Right lung (tissue), 5 donors: ENCODE measurements around the gene TTC7B. TPM values are rescaled to one million over a fixed set of nuclear protein-coding genes. Genes with fewer than 3 reads are reported as not detected.

Source experiments
- DNase-seq, 2 donors: peaks; one replicate each; pipeline ENCODE4 v3.0.0-alpha.2; 2013
- polyA plus RNA-seq, 5 donors: library from polyadenylated mRNA; unstranded; fragments of 120-200 nt; gene quantifications; one replicate each; pipeline versions ENCODE4 v1.2.1 to v1.2.3, GENCODE V29; 2013; ENCODE audit warnings: inconsistent platforms in 1 of 5, low replicate concordance in 1 of 5; ENCODE audit not compliant: insufficient read length in 5 of 5, insufficient read depth in 1 of 5

Gene TTC7B
- polyA plus RNA-seq, 5 donors = 32.7 to 45.8 (median 41.7) TPM

- DNase-seq = no peak
Observed at GRCh38 chr14:90491911-90492531, 324.2 kb downstream of the TTC7B start.

DNA sequence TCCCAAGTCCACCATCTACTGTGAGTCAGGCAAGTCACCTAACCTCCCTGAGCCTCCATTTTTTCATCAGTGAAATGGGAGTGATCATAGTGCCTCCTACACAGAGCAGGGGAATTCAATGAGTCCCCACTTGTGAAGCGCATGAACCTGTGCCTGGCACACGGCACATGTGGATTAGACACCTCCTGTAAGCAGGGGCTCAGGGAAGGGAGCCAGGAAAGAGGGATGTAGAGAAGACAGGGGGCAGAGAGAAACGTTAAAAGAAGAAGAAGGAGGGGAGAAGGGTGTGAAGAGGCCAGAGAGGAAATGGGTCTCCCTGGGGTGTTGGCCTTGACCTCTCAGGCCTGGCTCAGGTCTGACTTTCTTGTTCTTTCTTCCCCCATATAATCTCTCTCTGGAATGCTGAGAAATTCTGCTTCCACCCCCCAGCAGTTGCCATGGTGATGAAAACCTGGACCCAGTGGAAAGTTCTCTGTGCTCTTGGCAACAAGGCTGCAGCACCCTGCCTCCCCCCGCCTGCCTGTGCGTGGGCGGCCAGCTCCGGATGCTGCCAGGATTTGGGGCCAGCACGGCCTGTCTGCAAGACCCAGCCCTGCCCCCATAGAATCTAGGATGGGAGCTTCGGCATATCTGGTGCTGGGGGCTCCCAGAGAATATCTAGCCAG lies 324.9 kb downstream of the TTC7B start:
- DNase-seq = peak; percentile 60 to 71

DNA sequence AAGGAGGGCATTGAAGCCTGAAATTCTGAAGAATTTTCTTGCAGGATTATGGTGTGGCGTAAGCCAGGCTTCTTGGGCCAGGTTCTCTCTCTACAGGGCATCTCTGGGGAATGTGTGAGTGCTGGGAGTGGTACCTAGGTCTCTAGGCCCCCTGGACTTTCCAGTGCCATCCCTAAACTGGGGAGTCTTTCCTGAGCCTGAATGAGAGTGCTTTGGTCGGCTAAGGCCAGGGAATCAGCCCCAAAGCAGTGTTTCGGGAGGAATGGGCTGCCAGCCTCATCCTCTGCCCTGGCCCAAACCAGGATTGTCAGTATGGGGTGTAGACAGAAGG lies 325.5 kb downstream of the TTC7B start:
- DNase-seq = no peak

DNA sequence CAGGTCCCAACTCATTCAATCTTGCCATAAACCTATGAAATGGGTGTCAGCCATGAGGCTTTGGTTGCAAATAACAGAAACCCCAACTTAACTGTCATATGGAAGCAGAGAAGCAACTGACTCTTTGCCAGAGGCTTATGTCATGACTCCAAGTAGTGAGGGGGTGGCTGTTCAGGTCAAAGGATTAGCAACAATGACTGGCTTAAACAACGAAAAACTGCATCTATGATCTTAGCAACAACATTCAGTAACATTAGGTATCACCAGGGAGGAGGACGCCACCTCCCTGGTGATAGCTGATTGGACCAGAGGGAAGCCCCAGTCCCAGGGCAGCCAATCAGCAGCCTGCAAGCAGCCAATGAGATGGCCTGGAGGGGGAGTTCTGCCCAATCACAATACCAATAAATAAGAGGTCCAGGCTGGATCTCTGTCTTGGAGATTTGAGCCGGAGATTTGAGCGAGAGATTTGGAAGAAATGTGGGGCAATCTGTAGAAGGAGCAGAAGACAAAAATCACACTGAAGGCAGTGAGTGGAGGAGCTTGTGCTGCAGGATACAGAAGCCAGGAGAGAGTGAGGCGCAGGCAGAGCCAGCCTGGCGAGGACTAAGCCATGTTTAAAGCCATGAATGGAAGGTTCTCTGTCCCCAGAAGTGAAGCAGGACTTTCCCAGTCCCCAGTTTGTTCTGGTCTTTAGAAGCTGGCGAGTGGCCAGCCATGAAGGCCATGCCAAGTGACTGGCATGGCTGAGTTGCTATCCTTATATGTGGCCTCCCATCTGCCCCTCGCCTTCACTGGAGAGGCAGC lies 326.1 kb downstream of the TTC7B start:
- no peak for DNase-seq

DNA sequence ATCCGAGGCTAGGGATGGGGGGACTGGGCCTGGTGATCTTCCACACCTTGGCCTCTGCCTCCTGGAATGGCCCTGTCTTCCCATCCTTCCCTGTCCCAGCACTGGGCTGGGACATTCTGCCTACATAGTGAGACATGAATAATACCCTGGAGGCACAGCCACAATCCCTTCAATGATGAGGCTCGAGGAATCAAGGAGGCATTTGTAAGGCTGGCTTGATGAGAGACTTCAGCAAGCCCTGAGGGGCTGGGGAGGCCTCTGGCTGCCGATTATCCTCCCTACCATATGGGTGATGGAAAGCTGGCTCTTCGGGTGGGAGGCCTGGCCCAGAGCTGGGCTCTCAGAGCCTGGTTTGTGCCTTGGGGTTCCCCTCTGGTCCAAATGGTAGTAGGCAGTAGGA lies 326.9 kb downstream of the TTC7B start:
- no peak for DNase-seq

- no peak for DNase-seq
Observed at GRCh38 chr14:90488256-90488655, 328.0 kb downstream of the TTC7B start.

- DNase-seq = no peak
Observed at GRCh38 chr14:90487462-90487861, 328.8 kb downstream of the TTC7B start.

DNA sequence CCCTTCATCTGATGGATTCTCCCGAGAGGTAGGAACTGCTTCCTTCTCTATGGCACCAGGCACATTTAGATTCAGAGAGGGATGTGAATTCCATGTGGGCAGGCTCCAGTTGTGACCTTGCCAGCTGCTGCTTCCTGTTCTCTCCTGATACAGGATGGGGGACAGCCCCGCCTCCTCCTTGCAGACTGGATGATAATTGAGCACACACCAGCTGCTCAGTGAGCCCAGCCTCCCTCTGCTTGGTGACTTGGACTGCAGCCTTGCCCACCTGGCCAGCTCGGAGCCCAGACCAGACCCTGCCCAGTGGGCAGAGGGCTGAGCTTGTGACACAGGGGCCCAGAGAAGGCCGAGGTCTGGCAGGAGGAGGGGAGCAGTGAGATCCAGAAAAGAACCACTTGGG lies 329.2 kb downstream of the TTC7B start:
- no peak for DNase-seq

DNA sequence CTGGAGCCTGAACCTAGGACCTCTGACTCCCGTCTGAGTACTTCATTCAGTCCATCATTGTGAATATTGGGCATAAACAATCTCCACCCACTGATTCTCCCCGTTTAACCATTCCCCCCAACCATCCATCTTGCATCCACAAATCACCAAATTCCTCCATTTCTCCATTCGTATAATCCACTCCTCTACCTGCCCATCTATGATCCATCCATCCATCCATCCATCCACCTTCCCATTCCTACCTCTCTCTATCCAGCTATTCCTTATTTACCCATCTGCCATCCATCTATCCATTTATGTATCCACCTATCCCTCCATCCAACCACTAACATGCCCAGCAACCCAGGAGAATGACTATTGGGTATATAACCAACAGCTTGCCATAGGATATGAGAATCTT lies 331.9 kb downstream of the TTC7B start:
- DNase-seq = no peak

DNA sequence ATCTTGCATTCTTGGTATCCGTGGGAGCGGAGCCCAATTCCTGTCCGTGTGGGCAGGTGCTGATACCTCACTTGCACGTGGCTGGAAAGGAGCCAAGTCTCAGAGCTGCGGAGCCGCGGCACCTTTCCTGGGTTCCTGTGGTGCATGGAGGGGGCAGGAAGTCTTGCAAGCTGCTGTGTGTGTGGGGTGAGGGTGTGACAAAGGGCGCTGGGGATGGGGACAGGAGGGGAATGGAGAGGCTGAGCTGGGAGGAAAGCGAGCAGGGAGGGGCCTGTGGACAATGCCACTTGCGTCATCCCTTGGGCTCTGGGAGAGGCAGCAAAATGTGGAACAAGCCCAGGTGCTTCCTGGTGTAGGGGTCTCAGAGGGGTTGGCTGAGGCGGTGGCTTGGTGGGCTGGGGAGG lies 332.7 kb downstream of the TTC7B start:
- DNase-seq = peak; percentile 29 to 32

DNA sequence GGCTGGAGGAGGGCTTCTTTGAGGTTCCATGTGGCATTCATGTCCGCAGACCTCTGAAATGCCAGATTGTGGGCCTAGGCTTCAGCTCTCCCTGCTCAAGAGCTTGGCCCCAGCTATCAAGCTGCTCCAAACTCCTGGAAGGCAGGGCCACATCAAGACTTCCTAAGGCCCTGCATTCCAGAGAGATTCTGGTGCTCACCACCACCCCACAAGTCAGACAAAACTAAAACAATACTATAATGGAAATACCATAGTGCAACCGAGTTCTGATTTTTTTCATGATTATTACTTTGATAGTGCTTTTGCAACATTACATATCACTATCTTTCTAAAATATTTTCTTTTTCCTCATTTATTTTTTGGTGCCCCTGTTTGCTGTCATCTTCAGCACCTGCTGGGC lies 333.1 kb downstream of the TTC7B start:
- no peak for DNase-seq

- DNase-seq = no peak
Observed at GRCh38 chr14:90475298-90475697, 340.9 kb downstream of the TTC7B start.

Other genes with a start within 250 kb of the TTC7B start
- 10 to 100 TPM in 1 of 5 donors, 1 to 10 TPM in 4; 3.2 to 10.2 (median 8.8) TPM for gene RPS6KA5, start 244.2 kb upstream of the TTC7B start, polyA plus RNA-seq